Naive thymus-derived CD8-positive, alpha-beta T cell (primary cell): ENCODE results near the gene ISM1. TPM values are rescaled to one million over a fixed set of nuclear protein-coding genes. Genes with fewer than 3 reads are reported as not detected.

Experiments used
- ATAC-seq, 2 donors: fragments of 150-1000 bp; cut with Tn5 transposase in 1 of 2; sonication (Bioruptor Pico), chemical (Tn5 transposase) in 1 of 2; 1 replicate in 1 of 2; 2 replicates in 1 of 2; pipeline ENCODE4 v1.10.0; 2021; ENCODE audit warnings: mild to moderate bottlenecking in 2 of 2, moderate library complexity in 2 of 2
- POLR2A ChIA-PET: fragments of 350-600 bp; sonication (Branson Sonifier 250); formaldehyde crosslinking; loops from one replicate; lab custom pipeline; 2021; ENCODE audit warnings: antibody characterized with exemption; lab: Charles Lee
- DNase-seq, 10 donors: peaks; one replicate each; pipeline versions ENCODE4 v3.0.0 to v3.0.0-alpha.2; 2020 to 2022
- H3K27ac Mint-ChIP-seq, 10 donors: one replicate each; pipeline ENCODE4 v1.8.0; 2020 to 2022; ENCODE audit warnings: mild to moderate bottlenecking in 10 of 10, mixed read lengths in 10 of 10, moderate library complexity in 4 of 10, inconsistent platforms in 1 of 10
- H3K27me3 Mint-ChIP-seq, 5 donors: one replicate each; pipeline ENCODE4 v1.8.0; 2021 to 2022; ENCODE audit warnings: mixed read lengths in 5 of 5
- H3K36me3 Mint-ChIP-seq, 3 donors: one replicate each; pipeline ENCODE4 v1.8.0; 2020 to 2022; ENCODE audit warnings: mixed read lengths in 3 of 3, mild to moderate bottlenecking in 2 of 3, inconsistent platforms in 1 of 3
- H3K4me1 Mint-ChIP-seq, 4 donors: one replicate each; pipeline ENCODE4 v1.8.0; 2021 to 2022; ENCODE audit warnings: mixed read lengths in 4 of 4
- H3K4me3 Mint-ChIP-seq, 10 donors: one replicate each; pipeline ENCODE4 v1.8.0; 2020 to 2022; ENCODE audit warnings: mild to moderate bottlenecking in 10 of 10, mixed read lengths in 10 of 10, moderate library complexity in 6 of 10, inconsistent platforms in 1 of 10
- H3K9me3 Mint-ChIP-seq, 9 donors: one replicate each; pipeline ENCODE4 v1.8.0; 2020 to 2022; ENCODE audit warnings: mixed read lengths in 9 of 9, mild to moderate bottlenecking in 3 of 9, inconsistent platforms in 1 of 9, moderate library complexity in 1 of 9
- polyA plus RNA-seq, 3 donors: library from polyadenylated mRNA; unstranded; fragments of 300-500 nt; fragmentation: Illumina TruSeq; gene quantifications; one replicate each; pipeline ENCODE4 v1.2.3, GENCODE V29; 2021
- total RNA-seq, 8 experiments: library from RNA in 2 of 8; stranded (reverse) in 2 of 8; gene quantifications; one replicate each; pipeline ENCODE4 v1.2.3 and lab custom pipeline; 2021 to 2026

The ISM1 gene
- total and polyA plus RNA-seq, 5 experiments from 2014 or later: 0.15 to 0.49 (median 0.23) TPM

GRCh38 chr20:13336308-13337089, 115.4 kb downstream of the ISM1 start:
- peaks cover 0 to 2% (median 0%) of the 10 kb centered on the region in 4 donors for H3K4me1 Mint-ChIP-seq
- peaks cover 0 to 9% (median 0%) of the 10 kb centered on the region in 5 donors for H3K27me3 Mint-ChIP-seq
- no peaks in the 10 kb centered on the region for H3K36me3 Mint-ChIP-seq
- no peak overlapping the region for H3K4me3 Mint-ChIP-seq
- POLR2A ChIA-PET: no interaction called here
- no peaks in the 10 kb centered on the region for H3K9me3 Mint-ChIP-seq
- no peak for DNase-seq
- H3K27ac Mint-ChIP-seq: no peak overlapping the region
- no peak for ATAC-seq

DNA sequence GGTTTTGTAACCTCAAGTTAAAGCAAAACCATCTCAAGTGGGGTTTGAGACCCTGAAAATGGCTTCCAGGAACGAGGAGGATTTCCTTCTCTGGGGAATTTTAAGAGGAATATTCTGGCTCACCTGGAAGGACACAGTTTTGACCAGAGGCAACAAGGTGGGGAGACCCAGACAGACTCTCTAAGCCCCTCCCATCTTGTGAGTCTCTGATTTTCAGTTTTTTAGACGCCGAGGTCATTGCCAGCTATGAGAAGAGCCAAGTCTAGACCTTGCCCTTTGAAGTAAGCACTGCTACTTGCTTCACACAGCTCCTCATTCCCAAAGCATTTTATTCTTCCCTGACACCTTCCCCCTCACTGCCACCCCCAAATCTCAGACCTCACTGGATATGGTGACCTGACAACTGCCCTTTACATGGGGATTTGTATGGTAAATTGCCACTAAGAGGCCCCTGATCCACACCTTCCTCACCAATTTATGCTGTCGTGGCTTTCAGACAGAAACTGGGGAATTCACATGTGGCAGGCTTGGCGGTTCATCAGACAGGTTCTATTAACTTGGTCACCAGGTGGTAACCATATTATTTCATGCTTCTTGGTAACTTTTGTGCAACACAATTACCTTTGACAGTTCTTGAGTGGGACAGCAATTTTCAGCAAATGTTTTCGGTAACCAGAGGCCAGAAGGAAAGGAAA, 116.2 kb downstream of the ISM1 start:
- Mint-ChIP-seq H3K9me3 (peaks cover 0 to under 1% (median 0%) of the 10 kb centered on the region in 9 donors), H3K4me1 (peaks cover 0 to 2% (median 0%) of the 10 kb centered on the region in 4 donors), H3K27me3 (peaks cover 0 to 9% (median 0%) of the 10 kb centered on the region in 5 donors), H3K36me3 (no peaks in the 10 kb centered on the region), H3K27ac (no peak overlapping the region), H3K4me3 (no peak overlapping the region)
- no peak for DNase-seq
- no peak for ATAC-seq
- POLR2A ChIA-PET: no interaction called here

- H3K36me3 Mint-ChIP-seq: no peaks in the 10 kb centered on the region
These were observed 117.1 kb downstream of the ISM1 start for GRCh38 chr20:13338097-13338661.

DNA sequence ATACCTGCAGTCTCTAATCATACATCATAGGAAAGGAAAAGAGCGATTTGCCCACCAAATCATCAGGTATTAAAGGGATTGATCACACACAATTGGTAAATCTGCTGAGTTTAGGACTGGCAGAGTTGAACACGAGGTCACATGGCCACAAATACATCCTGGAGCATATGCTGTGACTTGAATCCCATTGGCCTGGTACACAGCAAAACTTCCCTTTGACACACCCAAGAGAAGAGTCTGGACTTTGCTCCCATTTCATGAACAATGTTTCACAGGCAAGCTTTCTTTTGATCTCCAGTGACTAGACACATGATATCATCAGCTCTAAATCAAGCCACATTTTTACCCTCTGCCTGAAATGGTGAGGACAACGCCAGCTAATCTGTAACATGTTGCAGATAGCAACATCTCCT, 117.9 kb downstream of the ISM1 start:
- ATAC-seq (no peak), DNase-seq (no peak)
- Mint-ChIP-seq H3K4me3 (no peak overlapping the region), H3K4me1 (peaks cover 0 to 2% (median 0%) of the 10 kb centered on the region in 4 donors), H3K27ac (no peak overlapping the region), H3K27me3 (peaks cover 0 to 5% (median 0%) of the 10 kb centered on the region in 5 donors), H3K36me3 (peaks cover 0 to 2% (median 0%) of the 10 kb centered on the region in 3 donors), H3K9me3 (peaks cover 0 to 3% (median 0%) of the 10 kb centered on the region in 9 donors)
- POLR2A ChIA-PET: no interaction called here

More at GRCh38 chr20:13338097-13338661, 117.1 kb downstream of the ISM1 start:
- Mint-ChIP-seq H3K4me1 (peaks cover 0 to 2% (median 0%) of the 10 kb centered on the region in 4 donors), H3K4me3 (no peak overlapping the region), H3K27me3 (peaks cover 0 to 4% (median 0%) of the 10 kb centered on the region in 5 donors), H3K27ac (no peak overlapping the region), H3K9me3 (peaks cover 0 to 3% (median 0%) of the 10 kb centered on the region in 9 donors)
- ATAC-seq (no peak), DNase-seq (no peak)
- POLR2A ChIA-PET: no interaction called here

DNA sequence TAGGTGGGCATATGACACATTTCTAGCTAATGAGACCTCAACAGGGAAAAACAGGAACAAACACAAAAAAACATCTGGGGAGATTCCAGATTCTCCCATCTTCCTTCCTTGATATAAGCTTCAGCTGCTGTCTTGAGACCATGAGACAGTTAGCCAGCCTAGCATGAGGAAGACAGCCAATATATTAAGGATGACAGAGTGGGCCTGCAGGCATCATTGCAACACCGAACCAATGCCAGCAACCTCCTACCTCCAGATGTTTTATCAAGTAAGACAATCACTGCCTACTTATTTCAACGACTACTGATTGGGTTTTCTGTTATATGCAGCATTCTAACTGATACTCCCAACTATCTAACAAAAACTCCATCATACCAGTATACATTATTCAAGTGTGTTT, 119.0 kb downstream of the ISM1 start:
- ATAC-seq (no peak), DNase-seq (no peak)
- Mint-ChIP-seq H3K4me1 (peaks cover 0 to 2% (median 0%) of the 10 kb centered on the region in 4 donors), H3K27ac (no peak overlapping the region), H3K27me3 (peaks cover 0 to 12% (median 1%) of the 10 kb centered on the region in 5 donors), H3K9me3 (peaks cover 0 to 3% (median 0%) of the 10 kb centered on the region in 9 donors), H3K36me3 (peaks cover 0 to 2% (median 0%) of the 10 kb centered on the region in 3 donors), H3K4me3 (no peak overlapping the region)
- POLR2A ChIA-PET: no interaction called here

GRCh38 chr20:13341737-13342393, 120.8 kb downstream of the ISM1 start:
- no peak overlapping the region for H3K4me3 Mint-ChIP-seq
- peaks cover 0 to 3% (median 0%) of the 10 kb centered on the region in 9 donors for H3K9me3 Mint-ChIP-seq
- POLR2A ChIA-PET: no interaction called here
- DNase-seq: no peak
- no peak for ATAC-seq
- peaks cover 0 to 2% (median 0%) of the 10 kb centered on the region in 3 donors for H3K36me3 Mint-ChIP-seq
- no peak overlapping the region for H3K27ac Mint-ChIP-seq
- H3K4me1 Mint-ChIP-seq: peaks cover 0 to 2% (median 0%) of the 10 kb centered on the region in 4 donors
- H3K27me3 Mint-ChIP-seq: peaks cover 0 to 12% (median 2%) of the 10 kb centered on the region in 5 donors

DNA sequence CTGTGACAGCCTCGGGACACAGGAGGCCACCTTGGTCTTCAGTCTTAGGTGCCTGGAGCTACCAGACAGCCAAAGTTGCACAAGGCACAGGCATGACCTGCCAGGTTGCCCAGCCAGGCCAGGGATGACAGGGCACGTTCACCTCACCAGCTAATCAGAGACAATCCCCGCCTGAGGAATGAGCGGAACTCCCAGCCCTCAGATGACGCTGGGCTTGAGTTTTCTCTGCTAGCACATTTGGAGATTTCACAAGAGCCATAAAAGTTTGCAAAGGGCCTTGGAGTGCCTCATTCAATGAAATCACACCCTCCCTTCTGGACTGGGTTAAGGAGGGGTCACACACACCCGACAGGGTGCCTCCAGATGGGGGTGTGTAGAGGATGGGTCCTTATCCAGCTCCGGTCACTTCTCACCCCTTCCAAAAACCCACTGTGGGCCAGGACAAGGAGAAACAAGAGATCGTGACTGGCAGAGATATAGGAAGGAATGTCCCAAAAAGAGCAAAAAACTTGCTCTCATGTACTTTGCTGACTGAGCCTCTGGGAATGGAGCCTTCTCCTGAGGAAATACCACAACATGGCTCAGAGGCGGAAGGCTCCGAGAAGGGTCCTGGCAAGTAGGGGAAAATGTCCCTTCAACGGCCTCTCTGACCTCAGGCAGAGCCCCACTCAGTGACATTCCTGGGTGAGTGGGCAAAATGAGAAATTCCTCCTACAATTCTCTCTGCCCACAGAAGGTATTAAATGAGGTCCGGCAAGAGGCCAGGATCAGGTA, 121.6 kb downstream of the ISM1 start:
- Mint-ChIP-seq H3K9me3 (peaks cover 0 to 3% (median 0%) of the 10 kb centered on the region in 9 donors), H3K4me3 (no peak overlapping the region), H3K4me1 (peaks cover 0 to 2% (median 0%) of the 10 kb centered on the region in 4 donors), H3K27ac (no peak overlapping the region), H3K36me3 (peaks cover 0 to 2% (median 0%) of the 10 kb centered on the region in 3 donors), H3K27me3 (peaks cover 0 to 12% (median 2%) of the 10 kb centered on the region in 5 donors)
- DNase-seq: no peak
- POLR2A ChIA-PET: no interaction called here
- ATAC-seq: no peak

- H3K36me3 Mint-ChIP-seq: peaks cover 0 to 2% (median 0%) of the 10 kb centered on the region in 3 donors
These were observed 123.6 kb downstream of the ISM1 start for GRCh38 chr20:13344671-13345070.

GRCh38 chr20:13348311-13349234, 127.5 kb downstream of the ISM1 start:
- H3K4me3 Mint-ChIP-seq: no peak overlapping the region

More at GRCh38 chr20:13344671-13345070, 123.6 kb downstream of the ISM1 start:
- POLR2A ChIA-PET: no interaction called here
- ATAC-seq (no peak), DNase-seq (no peak)
- H3K27me3 Mint-ChIP-seq: peaks cover 0 to 12% (median 2%) of the 10 kb centered on the region in 5 donors
- peaks cover 0 to 2% (median 0%) of the 10 kb centered on the region in 4 donors for H3K4me1 Mint-ChIP-seq
- H3K9me3 Mint-ChIP-seq: peaks cover 0 to 3% (median 0%) of the 10 kb centered on the region in 9 donors
- no peak overlapping the region for H3K27ac Mint-ChIP-seq
- no peak overlapping the region for H3K4me3 Mint-ChIP-seq

GRCh38 chr20:13349235-13349604, 128.1 kb downstream of the ISM1 start:
- no peak overlapping the region for H3K27ac Mint-ChIP-seq
- POLR2A ChIA-PET: no interaction called here
- no peak for ATAC-seq
- no peak overlapping the region for H3K4me3 Mint-ChIP-seq
- H3K9me3 Mint-ChIP-seq: no peaks in the 10 kb centered on the region
- H3K36me3 Mint-ChIP-seq: no peaks in the 10 kb centered on the region
- H3K4me1 Mint-ChIP-seq: no peaks in the 10 kb centered on the region
- DNase-seq: no peak
- H3K27me3 Mint-ChIP-seq: peaks cover 0 to 4% (median 2%) of the 10 kb centered on the region in 5 donors

More at GRCh38 chr20:13348311-13349234, 127.5 kb downstream of the ISM1 start:
- no peak overlapping the region for H3K27ac Mint-ChIP-seq
- DNase-seq (no peak), ATAC-seq (no peak)
- peaks cover 0 to 11% (median 2%) of the 10 kb centered on the region in 5 donors for H3K27me3 Mint-ChIP-seq
- H3K9me3 Mint-ChIP-seq: no peaks in the 10 kb centered on the region
- POLR2A ChIA-PET: no interaction called here
- peaks cover 0 to 2% (median 0%) of the 10 kb centered on the region in 3 donors for H3K36me3 Mint-ChIP-seq
- no peaks in the 10 kb centered on the region for H3K4me1 Mint-ChIP-seq
